GM19463 (cell line): ENCODE measurements around the gene S100A6.

Experiments
- ATAC-seq: cut with Tn5 transposase; IDR thresholded peaks from one replicate; pipeline ENCODE4 v1.9.1; 2021; ENCODE audit warnings: mild to moderate bottlenecking, moderate library complexity; ENCODE audit not compliant: unreplicated experiment

Gene S100A6

GRCh38 chr1:153546796-153547559, 11.2 kb upstream of the S100A6 start:
- ATAC-seq, result no peak

GRCh38 chr1:153546371-153546770, 10.6 kb upstream of the S100A6 start:
- no peak for ATAC-seq

- peak; percentile 86 for ATAC-seq
Measured at GRCh38 chr1:153545067-153546055, 9.6 kb upstream of the S100A6 start, which contains the start of gene S100A4. S100A4 (minus strand) TSS chr1:153545806; CDS start chr1:153544794, 1,012 bp downstream.

GRCh38 chr1:153544453-153545066, 8.8 kb upstream of the S100A6 start:
- ATAC-seq, result no peak

GRCh38 chr1:153543736-153544135, 7.9 kb upstream of the S100A6 start:
- ATAC-seq, result no peak

GRCh38 chr1:153542956-153543711, 7.3 kb upstream of the S100A6 start:
- ATAC-seq, result no peak

GRCh38 chr1:153541641-153542590, 6.1 kb upstream of the S100A6 start:
- ATAC-seq, result no peak

- ATAC-seq, result no peak
Measured at GRCh38 chr1:153540394-153541361, 4.9 kb upstream of the S100A6 start, which contains the start of gene S100A5. S100A5 (minus strand) TSS chr1:153540934; CDS start chr1:153540191, 743 bp downstream.

- ATAC-seq, result no peak
Measured at GRCh38 chr1:153539395-153540093, 3.8 kb upstream of the S100A6 start.

GRCh38 chr1:153538315-153538821, 2.6 kb upstream of the S100A6 start:
- ATAC-seq, result no peak

- no peak for ATAC-seq
Measured at GRCh38 chr1:153537376-153537730, 1.6 kb upstream of the S100A6 start.

- ATAC-seq, result no peak
Measured at GRCh38 chr1:153536671-153537375, 1.0 kb upstream of the S100A6 start.

- ATAC-seq, result peak; percentile 61
Measured at GRCh38 chr1:153536012-153536670, 350 bp upstream of the S100A6 start.

- no peak for ATAC-seq
Measured at GRCh38 chr1:153534925-153535241, 908 bp downstream of the S100A6 start.

GRCh38 chr1:153534226-153534924, 1.4 kb downstream of the S100A6 start:
- ATAC-seq, result no peak

- ATAC-seq, result no peak
Measured at GRCh38 chr1:153533689-153534201, 2.0 kb downstream of the S100A6 start.
